ENCODE measurements around the gene SYT13. TPM values are rescaled to one million over a fixed set of nuclear protein-coding genes. Genes with fewer than 3 reads are reported as not detected.

SYT13 gene
- total RNA-seq, 1 experiment from 2014 or later: 4.3 TPM

DNA sequence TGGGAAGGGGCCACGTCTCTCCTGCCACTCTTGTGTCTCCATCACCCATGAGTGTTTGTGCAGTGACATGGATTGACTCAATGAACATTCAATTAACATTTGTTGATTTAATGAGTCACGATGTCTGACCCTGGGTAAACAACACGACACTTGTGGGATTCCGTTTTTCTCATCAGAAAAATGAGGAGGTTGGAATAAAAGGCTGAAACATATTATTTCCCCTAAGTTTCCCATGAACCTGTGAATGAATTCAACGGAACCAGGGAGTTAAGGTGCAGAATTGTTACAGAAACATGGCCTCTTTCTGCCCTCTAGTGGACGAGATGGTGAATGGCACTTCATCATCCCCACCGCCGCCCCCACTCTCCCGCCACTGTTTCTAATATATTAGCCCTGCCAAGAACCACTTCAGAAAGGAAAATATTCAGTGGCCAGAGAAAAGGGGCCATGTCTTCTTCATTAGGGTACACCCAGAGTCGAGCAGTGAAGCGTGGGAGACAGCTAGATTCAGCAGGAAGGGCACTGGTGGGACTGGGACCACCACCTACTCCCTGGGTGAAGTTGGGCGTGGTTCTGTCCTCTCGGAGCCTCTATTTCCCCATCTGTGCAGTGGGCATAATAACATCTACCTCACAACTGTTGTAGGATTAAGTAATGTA is 46.3 kb upstream of the SYT13 start:
- no peaks in the 10 kb centered on the region for H3K9me3 ChIP-seq (ENCODE audit: control insufficient read depth, low read depth, low read length)
- Mint-ChIP-seq H3K27ac (no peak overlapping the region), H3K27me3 (ENCODE audit: low read depth) (peaks cover 26% of the 10 kb centered on the region)

More for the DNA sequence above, 46.3 kb upstream of the SYT13 start:
- Mint-ChIP-seq H3K4me3 (no peak overlapping the region; a peak in 1 of 5 replicates), H3K36me3 (ENCODE audit: insufficient read depth in 1 of 3, low read depth in 3 of 3) (no peaks in the 10 kb centered on the region), H3K9me3 (no peaks in the 10 kb centered on the region), H3K4me1 (peaks cover 2 to 6% of the 10 kb centered on the region in 2 experiments; a peak in 3 of 4 replicates)
- no peaks in the 10 kb centered on the region for H3K79me1 ChIP-seq (ENCODE audit: insufficient read depth, low read depth, low read length, poor library complexity, severe bottlenecking)
- H3K23ac ChIP-seq (ENCODE audit: insufficient read length, low read depth, low read length): no peak overlapping the region
- H3K18ac ChIP-seq (ENCODE audit: insufficient read length, low read depth, low read length): no peak overlapping the region
- no peak overlapping the region for H2BK15ac ChIP-seq (ENCODE audit: low read depth, low read length)
- no CpG with 5 or more reads among the region's 13 CpGs for WGBS (ENCODE audit: extremely low coverage, insufficient read length, low lambda C conversion rate)
- no peak overlapping the region for H2BK12ac ChIP-seq (ENCODE audit: insufficient read length, low read depth, low read length)
- H4K8ac ChIP-seq (replicated peaks; ENCODE audit: insufficient read length, low read depth, low read length): no peak overlapping the region
- 0 out of 2 replicates have a peak, but pooled peaks cover 3% of the 10 kb centered on the region for H3K27me3 ChIP-seq (ENCODE audit: insufficient read depth, low read length)
- no peak overlapping the region for H3K4ac ChIP-seq (ENCODE audit: low read depth, low read length)
- H2BK5ac ChIP-seq (ENCODE audit: insufficient read length, low read length): no peak overlapping the region
- no peak overlapping the region for H4K5ac ChIP-seq (ENCODE audit: insufficient read length, low read depth, low read length)
- H3T11ph ChIP-seq (ENCODE audit: low read length): no peak overlapping the region
- no peaks in the 10 kb centered on the region for H3K4me1 ChIP-seq (ENCODE audit: insufficient read depth, low read length)
- H3K14ac ChIP-seq (ENCODE audit: insufficient read depth, low read length): no peak overlapping the region
- H3K79me2 ChIP-seq (ENCODE audit: insufficient read depth, low read length): no peaks in the 10 kb centered on the region
- H3K4me2 ChIP-seq (ENCODE audit: insufficient read depth, insufficient read length, low read length): no peak overlapping the region
- no peak overlapping the region for H3K27ac ChIP-seq (ENCODE audit: insufficient read length, low read depth, low read length)
- H2AK5ac ChIP-seq (ENCODE audit: insufficient read length, low read length): no peak overlapping the region
- no peak overlapping the region for H2BK120ac ChIP-seq (ENCODE audit: low read depth, low read length, poor library complexity, severe bottlenecking)
- H2AFZ ChIP-seq (ENCODE audit: low read length): no peak overlapping the region
- no peaks in the 10 kb centered on the region for H4K20me1 ChIP-seq (ENCODE audit: control insufficient read depth, insufficient read depth, insufficient read length)
- no peaks in the 10 kb centered on the region for H3K23me2 ChIP-seq (ENCODE audit: insufficient read length, low read depth, low read length, poor library complexity, severe bottlenecking)
- no peak overlapping the region for H4K91ac ChIP-seq (ENCODE audit: insufficient read length, low read depth, low read length)
- no peak overlapping the region for H3K56ac ChIP-seq (ENCODE audit: insufficient read length, low read depth, low read length)
- no peak overlapping the region for H2BK20ac ChIP-seq (ENCODE audit: low read depth, low read length, poor library complexity, severe bottlenecking)
- TF ChIP-seq, protein P1, sequence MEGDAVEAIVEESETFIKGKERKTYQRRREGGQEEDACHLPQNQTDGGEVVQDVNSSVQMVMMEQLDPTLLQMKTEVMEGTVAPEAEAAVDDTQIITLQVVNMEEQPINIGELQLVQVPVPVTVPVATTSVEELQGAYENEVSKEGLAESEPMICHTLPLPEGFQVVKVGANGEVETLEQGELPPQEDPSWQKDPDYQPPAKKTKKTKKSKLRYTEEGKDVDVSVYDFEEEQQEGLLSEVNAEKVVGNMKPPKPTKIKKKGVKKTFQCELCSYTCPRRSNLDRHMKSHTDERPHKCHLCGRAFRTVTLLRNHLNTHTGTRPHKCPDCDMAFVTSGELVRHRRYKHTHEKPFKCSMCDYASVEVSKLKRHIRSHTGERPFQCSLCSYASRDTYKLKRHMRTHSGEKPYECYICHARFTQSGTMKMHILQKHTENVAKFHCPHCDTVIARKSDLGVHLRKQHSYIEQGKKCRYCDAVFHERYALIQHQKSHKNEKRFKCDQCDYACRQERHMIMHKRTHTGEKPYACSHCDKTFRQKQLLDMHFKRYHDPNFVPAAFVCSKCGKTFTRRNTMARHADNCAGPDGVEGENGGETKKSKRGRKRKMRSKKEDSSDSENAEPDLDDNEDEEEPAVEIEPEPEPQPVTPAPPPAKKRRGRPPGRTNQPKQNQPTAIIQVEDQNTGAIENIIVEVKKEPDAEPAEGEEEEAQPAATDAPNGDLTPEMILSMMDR (conservative IDR thresholded peaks at IDR 0.05): peak; percentile 85
- DNase-seq: peak; percentile 51
- no peak overlapping the region for H3K9ac ChIP-seq (ENCODE audit: extremely low read depth, insufficient read length, low read length)
